Mucosa of descending colon (tissue), 3 donors: ENCODE results near the gene CRLF1. TPM values are rescaled to one million over a fixed set of nuclear protein-coding genes. Genes with fewer than 3 reads are reported as not detected.

Experiments used
- ATAC-seq: fragments of 200-7000 bp; cut with Tn5 transposase; one replicate; pipeline ENCODE4 v1.9.1; 2020; ENCODE audit warnings: mild to moderate bottlenecking, moderate library complexity
- DNase-seq, 3 donors: peaks; one replicate each; pipeline ENCODE4 v3.0.0-alpha.2; 2020
- H3K36me3 ChIP-seq: fragments of 200-600 bp; one replicate; pipeline ENCODE4 v1.8.0; 2021; ENCODE audit warnings: low read depth, mild to moderate bottlenecking
- H3K4me1 ChIP-seq: fragments of 200-600 bp; one replicate; pipeline ENCODE4 v1.8.0; 2021; ENCODE audit warnings: low read depth, mild to moderate bottlenecking
- H3K4me3 ChIP-seq: fragments of 200-600 bp; one replicate; pipeline ENCODE4 v1.8.0; 2021; ENCODE audit warnings: mild to moderate bottlenecking
- H3K9me3 ChIP-seq: fragments of 200-600 bp; one replicate; pipeline ENCODE4 v1.8.0; 2021; ENCODE audit warnings: mild to moderate bottlenecking
- intact Hi-C, 2 donors: fragments of 100-400 bp; cut with DNase I in 1 of 2; cut with micrococcal nuclease in 1 of 2; formaldehyde crosslinking; loops; one replicate each; pipeline versions ENCODE4 v1.11.0 to v1.11.1; 2022; cut with DNase I, micrococcal nuclease
- total RNA-seq, 3 donors: library from RNA; stranded (reverse); fragmentation: NEBNext Ultra II Directional in 2 of 3; extraction: Animal tissue kit (Norgen Biotek cat#: 25700) in 2 of 3; gene quantifications; one replicate each; pipeline versions ENCODE4 v1.2.1 to v1.2.4, GENCODE V29; 2021 to 2023
- TF ChIP-seq, protein P1 (sequence below): fragments of 200-600 bp; IDR thresholded peaks from one replicate; pipeline ENCODE4 v1.8.0; 2022; ENCODE audit warnings: antibody characterized with exemption, mild to moderate bottlenecking
- donor health status: DM: no; HTN: no; CAD: no; lungs with moderate emphysema.
- donor health status: DM: no; HTN: no; CAD: no.
- donor health status: DM: no; HTN: yes; CAD: no.

Gene CRLF1
- total RNA-seq, 3 donors from 2014 or later = 1.3 to 7.0 (median 6.6) TPM

- ATAC-seq = no peak
- no peak overlapping the region for H3K4me3 ChIP-seq
- H3K9me3 ChIP-seq = no peaks in the 10 kb centered on the region
- TF ChIP-seq, protein P1, sequence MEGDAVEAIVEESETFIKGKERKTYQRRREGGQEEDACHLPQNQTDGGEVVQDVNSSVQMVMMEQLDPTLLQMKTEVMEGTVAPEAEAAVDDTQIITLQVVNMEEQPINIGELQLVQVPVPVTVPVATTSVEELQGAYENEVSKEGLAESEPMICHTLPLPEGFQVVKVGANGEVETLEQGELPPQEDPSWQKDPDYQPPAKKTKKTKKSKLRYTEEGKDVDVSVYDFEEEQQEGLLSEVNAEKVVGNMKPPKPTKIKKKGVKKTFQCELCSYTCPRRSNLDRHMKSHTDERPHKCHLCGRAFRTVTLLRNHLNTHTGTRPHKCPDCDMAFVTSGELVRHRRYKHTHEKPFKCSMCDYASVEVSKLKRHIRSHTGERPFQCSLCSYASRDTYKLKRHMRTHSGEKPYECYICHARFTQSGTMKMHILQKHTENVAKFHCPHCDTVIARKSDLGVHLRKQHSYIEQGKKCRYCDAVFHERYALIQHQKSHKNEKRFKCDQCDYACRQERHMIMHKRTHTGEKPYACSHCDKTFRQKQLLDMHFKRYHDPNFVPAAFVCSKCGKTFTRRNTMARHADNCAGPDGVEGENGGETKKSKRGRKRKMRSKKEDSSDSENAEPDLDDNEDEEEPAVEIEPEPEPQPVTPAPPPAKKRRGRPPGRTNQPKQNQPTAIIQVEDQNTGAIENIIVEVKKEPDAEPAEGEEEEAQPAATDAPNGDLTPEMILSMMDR = no peak
- intact Hi-C loops = no loop called here
- no peaks in the 10 kb centered on the region for H3K36me3 ChIP-seq
- peaks cover 7% of the 10 kb centered on the region for H3K4me1 ChIP-seq
- no peak for DNase-seq
Measured at GRCh38 chr19:18647371-18647767, 40.8 kb upstream of the CRLF1 start.

GRCh38 chr19:18646535-18647370 is 40.2 kb upstream of the CRLF1 start:
- ATAC-seq (no peak), DNase-seq (no peak)
- TF ChIP-seq, protein P1 = no peak
- Histone ChIP-seq H3K9me3 (no peaks in the 10 kb centered on the region), H3K4me3 (no peak overlapping the region), H3K36me3 (no peaks in the 10 kb centered on the region), H3K4me1 (peaks cover 7% of the 10 kb centered on the region)
- intact Hi-C loops = no loop called here

DNA sequence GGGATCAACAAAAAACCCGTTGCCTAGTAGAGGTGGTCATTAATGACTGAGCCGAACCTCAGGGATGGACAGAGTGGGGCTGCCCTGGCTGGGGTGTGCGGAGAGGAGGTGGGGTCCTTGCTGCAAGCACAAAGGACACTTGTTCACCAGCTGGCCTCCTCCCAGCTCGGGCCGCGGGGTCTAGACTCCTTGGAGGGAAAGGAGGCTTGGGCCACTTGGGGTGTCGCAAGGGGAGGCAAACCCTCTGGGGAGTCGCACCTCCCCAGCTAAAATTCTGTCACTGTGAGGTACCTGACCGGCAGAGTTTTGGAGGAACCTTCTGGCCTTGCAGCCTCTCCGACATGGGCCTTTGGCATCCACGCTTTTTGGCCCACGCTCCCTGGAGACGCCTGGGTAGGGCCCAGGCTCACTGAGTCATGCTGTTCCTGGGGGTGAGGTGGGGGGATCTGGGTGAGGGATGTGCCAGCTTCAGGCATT is 38.5 kb upstream of the CRLF1 start:
- no peaks in the 10 kb centered on the region for H3K9me3 ChIP-seq
- TF ChIP-seq, protein P1 = no peak
- peaks cover 7% of the 10 kb centered on the region for H3K4me1 ChIP-seq
- H3K36me3 ChIP-seq = no peaks in the 10 kb centered on the region
- intact Hi-C loops = no loop called here
- no peak overlapping the region for H3K4me3 ChIP-seq
- ATAC-seq (no peak), DNase-seq (no peak)

- Histone ChIP-seq H3K4me1 (peaks cover 7% of the 10 kb centered on the region), H3K36me3 (no peaks in the 10 kb centered on the region), H3K9me3 (no peaks in the 10 kb centered on the region), H3K4me3 (no peak overlapping the region)
- TF ChIP-seq, protein P1 = no peak
- peak in 1 of 3 donors; percentile 36 for DNase-seq
- intact Hi-C loops = no loop called here
- ATAC-seq = peak; percentile 83
Measured at GRCh38 chr19:18644196-18645034, 37.8 kb upstream of the CRLF1 start.

DNA sequence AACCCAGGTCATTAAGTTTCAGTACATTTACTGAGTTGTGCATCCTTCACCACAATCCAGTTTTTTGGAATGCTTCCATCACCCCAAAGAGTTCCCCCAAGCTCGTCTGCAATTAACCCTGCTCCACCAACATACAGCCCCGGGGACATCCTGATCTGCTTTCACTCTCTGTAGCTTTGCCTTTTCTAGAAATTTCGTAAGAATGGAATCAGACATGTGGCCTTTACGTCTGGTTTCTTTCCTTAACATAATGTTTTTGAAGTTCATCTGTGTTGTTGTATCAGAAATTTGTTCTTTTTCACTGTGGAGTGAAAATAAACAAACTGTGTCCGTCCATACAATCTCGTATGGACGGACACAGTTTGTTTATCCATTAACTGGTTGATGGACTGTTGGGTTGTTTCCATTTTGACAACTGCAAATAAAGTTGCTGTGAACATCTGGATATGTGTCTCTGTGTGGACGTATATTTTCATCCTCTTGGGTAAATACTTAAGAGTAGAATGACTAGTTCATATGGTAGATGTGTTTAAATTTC is 33.2 kb upstream of the CRLF1 start:
- TF ChIP-seq, protein P1 = no peak
- DNase-seq = no peak
- no peak for ATAC-seq
- no peak overlapping the region for H3K4me3 ChIP-seq
- H3K9me3 ChIP-seq = no peaks in the 10 kb centered on the region
- H3K36me3 ChIP-seq = no peaks in the 10 kb centered on the region
- peaks cover 24% of the 10 kb centered on the region for H3K4me1 ChIP-seq
- intact Hi-C loops = no loop called here
